ENCODE results near the gene GRID1. TPM values are rescaled to one million over a fixed set of nuclear protein-coding genes. Genes with fewer than 3 reads are reported as not detected.

GRID1 gene
- total and polyA plus RNA-seq, 9 of the 15 experiments (the other 6 are each of a cell fraction or from before 2014, with no cell fraction given), result 0.01 to 7.2 (median 1.2) TPM

DNA sequence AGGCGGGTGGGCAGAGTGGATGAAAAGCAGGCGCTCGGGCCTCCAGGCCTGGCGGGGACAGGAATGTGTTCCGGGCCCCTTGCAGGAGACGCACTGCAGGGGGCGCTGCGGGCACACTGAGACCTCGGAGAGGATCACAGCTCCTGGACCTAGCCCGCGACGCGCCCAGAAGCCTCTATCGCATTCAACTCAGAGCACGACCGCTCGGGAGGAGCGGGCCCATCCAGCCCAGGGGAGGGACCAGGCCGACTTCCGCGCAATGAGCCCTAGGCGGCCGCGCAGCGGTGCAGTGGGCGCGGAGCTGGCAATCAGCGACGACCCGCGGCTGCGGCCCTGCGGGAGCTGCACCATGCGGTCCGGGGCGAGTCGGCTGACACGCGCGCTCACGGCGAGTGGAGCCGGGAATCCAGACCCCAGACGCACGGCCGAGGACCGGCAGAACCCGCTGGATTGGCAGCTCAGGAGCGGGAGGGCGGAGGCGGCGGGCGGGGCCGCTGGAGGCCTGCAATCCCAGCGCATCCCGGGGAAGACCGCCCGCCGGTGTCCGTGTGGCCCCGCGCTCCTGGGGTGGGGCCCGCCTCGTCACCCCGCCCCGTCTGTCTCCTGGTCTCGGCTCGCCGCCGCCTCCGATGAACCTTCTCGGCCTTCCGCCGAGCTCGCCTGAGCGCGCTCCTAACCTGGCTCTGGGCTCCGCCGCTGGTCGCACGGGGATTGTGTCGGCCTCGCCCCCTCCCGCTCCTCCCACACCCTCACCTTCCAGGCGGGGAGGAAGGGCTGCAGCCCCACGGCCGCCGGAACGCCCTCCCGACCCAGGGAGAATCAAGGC lies 33.5 kb upstream of the GRID1 start (continued):
- TF ChIP-seq EP400 (IDR thresholded peaks at IDR 0.05) (no peak), NFIC (IDR thresholded peaks at IDR 0.05) (peak; percentile 15; the same call in 1 of the 2 replicates), CREM (IDR thresholded peaks at IDR 0.05; ENCODE audit: low read depth) (peak; percentile 41; the same call in 1 of the 2 replicates), FOXA1 (IDR thresholded peaks at IDR 0.05; ENCODE audit: borderline replicate concordance) (no peak), SETDB1 (IDR thresholded peaks at IDR 0.05; ENCODE audit: low read length) (no peak), PHF8 (IDR thresholded peaks at IDR 0.05; ENCODE audit: borderline replicate concordance, low read length) (peak; percentile 33; the same call in 1 of the 2 replicates), ETV5 (CRISPR knock-in tag; IDR thresholded peaks at IDR 0.05; ENCODE audit: low read depth) (peak; percentile 40; the same call in 1 of the 2 replicates), POLR2G (IDR thresholded peaks at IDR 0.05; ENCODE audit: low read depth, low read length) (peak; percentile 61; the same call in 1 of the 2 replicates), ZFX (CRISPR knock-in tag; IDR thresholded peaks at IDR 0.05) (peak; percentile 73), ZNF384 (IDR thresholded peaks at IDR 0.05; ENCODE audit: low read depth, low read length) (0 out of 2 replicates have a peak, but pooled peaks have one; percentile 18), TFAP4 (CRISPR knock-in tag; IDR thresholded peaks at IDR 0.05; ENCODE audit: borderline replicate concordance) (peak; percentile 46; the same call in 1 of the 2 replicates), SMC3 (conservative IDR thresholded peaks at IDR 0.05; ENCODE audit: insufficient read depth, low read depth, low read length) (peak; percentile 74), U2AF1 (optimal IDR thresholded peaks at IDR 0.05; ENCODE audit: low read depth, low read length) (peak; percentile 60), RBFOX2 (IDR thresholded peaks at IDR 0.05; ENCODE audit: low read depth, low read length) (peak; percentile 52), FOXJ2 (tag; IDR thresholded peaks at IDR 0.05) (no peak), RREB1 (CRISPR knock-in tag; IDR thresholded peaks at IDR 0.05) (no peak), HEY1 (CRISPR knock-in tag; IDR thresholded peaks at IDR 0.05; ENCODE audit: borderline replicate concordance) (no peak)
- TF ChIP-seq, protein P1, sequence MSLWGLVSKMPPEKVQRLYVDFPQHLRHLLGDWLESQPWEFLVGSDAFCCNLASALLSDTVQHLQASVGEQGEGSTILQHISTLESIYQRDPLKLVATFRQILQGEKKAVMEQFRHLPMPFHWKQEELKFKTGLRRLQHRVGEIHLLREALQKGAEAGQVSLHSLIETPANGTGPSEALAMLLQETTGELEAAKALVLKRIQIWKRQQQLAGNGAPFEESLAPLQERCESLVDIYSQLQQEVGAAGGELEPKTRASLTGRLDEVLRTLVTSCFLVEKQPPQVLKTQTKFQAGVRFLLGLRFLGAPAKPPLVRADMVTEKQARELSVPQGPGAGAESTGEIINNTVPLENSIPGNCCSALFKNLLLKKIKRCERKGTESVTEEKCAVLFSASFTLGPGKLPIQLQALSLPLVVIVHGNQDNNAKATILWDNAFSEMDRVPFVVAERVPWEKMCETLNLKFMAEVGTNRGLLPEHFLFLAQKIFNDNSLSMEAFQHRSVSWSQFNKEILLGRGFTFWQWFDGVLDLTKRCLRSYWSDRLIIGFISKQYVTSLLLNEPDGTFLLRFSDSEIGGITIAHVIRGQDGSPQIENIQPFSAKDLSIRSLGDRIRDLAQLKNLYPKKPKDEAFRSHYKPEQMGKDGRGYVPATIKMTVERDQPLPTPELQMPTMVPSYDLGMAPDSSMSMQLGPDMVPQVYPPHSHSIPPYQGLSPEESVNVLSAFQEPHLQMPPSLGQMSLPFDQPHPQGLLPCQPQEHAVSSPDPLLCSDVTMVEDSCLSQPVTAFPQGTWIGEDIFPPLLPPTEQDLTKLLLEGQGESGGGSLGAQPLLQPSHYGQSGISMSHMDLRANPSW (CRISPR knock-in tag; IDR thresholded peaks at IDR 0.05), result no peak
